ENCODE data around the gene LGMN.

LGMN gene

DNA sequence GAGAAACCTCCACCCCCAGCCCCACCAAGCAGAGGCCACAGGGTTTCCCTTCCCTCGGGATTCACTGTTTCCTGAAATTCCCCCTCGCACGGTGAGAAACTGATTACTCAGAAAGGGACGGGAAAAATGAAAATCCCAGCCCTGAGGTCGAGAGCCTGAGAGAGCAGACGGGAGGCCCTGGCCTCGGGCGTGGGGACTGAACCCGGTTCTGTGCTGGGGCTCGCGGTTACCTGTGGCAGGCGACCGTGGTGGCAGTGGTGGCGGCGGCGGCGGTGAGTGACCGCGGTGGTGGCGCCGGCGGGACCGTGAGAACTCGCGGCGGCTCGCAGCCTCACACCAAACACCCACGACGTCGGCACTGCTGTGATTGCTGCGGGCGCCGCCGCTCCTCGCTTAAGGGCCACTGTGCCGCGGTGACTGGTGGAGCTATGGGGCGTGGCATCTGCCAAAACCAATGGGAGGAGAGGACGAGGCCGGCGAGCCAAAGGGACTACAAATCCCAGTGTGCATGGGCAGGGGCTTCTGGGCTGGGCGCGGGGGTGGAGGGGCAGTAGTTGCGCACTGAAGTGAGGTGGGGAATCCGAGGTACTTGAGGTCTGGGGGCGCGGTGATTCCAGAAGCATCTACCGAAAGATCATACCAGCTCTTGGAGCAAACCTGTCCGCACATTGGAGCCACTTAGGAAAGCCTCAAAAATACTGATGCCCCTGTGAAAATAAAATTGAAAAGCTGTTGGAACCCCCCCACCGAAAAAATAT is at the start of gene LGMN:
Gene LGMN (minus strand): TSS at position 369 of the 758 bp plus-strand sequence. CDS start 15,841 bp downstream, outside the sequence.
- TF ChIP-seq, protein P1, sequence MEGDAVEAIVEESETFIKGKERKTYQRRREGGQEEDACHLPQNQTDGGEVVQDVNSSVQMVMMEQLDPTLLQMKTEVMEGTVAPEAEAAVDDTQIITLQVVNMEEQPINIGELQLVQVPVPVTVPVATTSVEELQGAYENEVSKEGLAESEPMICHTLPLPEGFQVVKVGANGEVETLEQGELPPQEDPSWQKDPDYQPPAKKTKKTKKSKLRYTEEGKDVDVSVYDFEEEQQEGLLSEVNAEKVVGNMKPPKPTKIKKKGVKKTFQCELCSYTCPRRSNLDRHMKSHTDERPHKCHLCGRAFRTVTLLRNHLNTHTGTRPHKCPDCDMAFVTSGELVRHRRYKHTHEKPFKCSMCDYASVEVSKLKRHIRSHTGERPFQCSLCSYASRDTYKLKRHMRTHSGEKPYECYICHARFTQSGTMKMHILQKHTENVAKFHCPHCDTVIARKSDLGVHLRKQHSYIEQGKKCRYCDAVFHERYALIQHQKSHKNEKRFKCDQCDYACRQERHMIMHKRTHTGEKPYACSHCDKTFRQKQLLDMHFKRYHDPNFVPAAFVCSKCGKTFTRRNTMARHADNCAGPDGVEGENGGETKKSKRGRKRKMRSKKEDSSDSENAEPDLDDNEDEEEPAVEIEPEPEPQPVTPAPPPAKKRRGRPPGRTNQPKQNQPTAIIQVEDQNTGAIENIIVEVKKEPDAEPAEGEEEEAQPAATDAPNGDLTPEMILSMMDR (IDR thresholded peaks at IDR 0.05; ENCODE audit: low read depth, low read length) = no peak

DNA sequence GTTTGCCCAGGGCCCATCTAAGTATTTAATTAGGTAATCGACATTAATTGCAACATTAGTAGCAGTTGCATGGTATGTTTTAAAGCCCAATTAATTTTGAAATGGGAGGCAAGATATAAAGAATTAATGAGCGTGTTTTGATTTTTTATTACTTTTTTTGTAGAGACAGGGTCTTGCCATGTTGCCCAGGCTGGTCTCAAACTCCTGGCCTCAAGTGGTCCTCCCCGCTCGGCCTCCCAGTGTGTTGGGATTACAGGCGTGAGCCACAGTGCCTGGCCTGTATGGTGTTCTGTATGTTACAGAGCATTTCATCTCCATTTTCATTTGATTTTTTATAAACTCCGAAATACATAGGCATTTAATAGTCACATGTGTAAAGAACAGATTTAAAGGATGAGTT is 46.5 kb upstream of the LGMN start:
- TF ChIP-seq, protein P1 (IDR thresholded peaks at IDR 0.05; ENCODE audit: low read depth, low read length) = no peak
- no peak for DNase-seq (ENCODE audit: extremely low read depth, low read depth)

More for the DNA sequence above, at the start of gene LGMN:
- peak; percentile 72 for DNase-seq (ENCODE audit: extremely low read depth, low read depth)

GRCh38 chr14:92794547-92794941 is 46.1 kb upstream of the LGMN start:
- TF ChIP-seq, protein P1 (IDR thresholded peaks at IDR 0.05; ENCODE audit: low read depth, low read length) = no peak
- DNase-seq (ENCODE audit: extremely low read depth, low read depth) = no peak

DNA sequence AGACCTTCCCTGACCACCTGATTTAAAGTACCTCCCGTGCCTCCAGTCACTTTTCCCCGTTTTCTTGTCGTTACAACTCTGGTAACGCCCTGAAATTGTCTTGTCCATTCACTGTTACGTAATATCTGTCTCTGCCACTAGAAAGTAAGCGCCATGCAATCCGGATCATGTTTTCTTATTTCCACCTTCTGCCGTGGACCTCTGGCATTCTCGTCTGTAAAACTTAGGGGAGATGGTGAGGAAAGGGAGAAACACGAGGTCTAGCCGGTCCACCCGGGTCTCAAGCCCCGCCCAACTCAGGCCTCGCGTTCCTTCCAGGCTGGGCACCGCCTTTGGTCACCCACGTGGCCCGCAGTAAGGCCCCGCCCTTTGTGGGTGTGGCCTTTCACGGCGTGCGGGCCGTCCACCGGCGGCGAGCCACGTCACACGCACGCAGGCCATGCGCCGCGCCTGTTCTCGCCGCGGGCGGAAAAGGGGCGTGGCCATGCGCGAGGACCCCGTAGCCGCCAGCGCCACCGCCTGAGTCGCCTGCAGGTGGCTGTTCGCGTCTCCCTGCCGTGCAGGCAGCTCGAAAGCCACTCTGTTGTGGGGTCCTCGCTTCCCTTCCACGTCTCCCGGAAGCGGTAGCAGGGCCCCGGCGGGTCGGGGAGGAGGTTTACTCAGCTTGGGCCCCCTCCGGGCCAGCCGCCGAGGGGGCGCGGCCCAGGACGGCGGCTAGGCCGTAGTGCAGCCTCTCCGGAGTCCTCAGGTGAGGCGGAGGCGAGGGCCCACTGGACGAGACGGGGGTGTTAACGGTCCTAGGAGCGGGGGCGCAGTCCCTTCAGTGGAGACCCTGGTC is 45.5 kb upstream of the LGMN start, which contains the start of gene GOLGA5:
Gene GOLGA5 (plus strand): TSS at position 597 of the 838 bp plus-strand sequence. CDS start 3,133 bp downstream, outside the sequence.
- peak; percentile 95 for DNase-seq (ENCODE audit: extremely low read depth, low read depth)
- TF ChIP-seq, protein P1 (IDR thresholded peaks at IDR 0.05; ENCODE audit: low read depth, low read length) = no peak

- DNase-seq (ENCODE audit: extremely low read depth, low read depth) = no peak
- TF ChIP-seq, protein P1 (IDR thresholded peaks at IDR 0.05; ENCODE audit: low read depth, low read length) = no peak
Observed at GRCh38 chr14:92792885-92793284, 44.5 kb upstream of the LGMN start.

DNA sequence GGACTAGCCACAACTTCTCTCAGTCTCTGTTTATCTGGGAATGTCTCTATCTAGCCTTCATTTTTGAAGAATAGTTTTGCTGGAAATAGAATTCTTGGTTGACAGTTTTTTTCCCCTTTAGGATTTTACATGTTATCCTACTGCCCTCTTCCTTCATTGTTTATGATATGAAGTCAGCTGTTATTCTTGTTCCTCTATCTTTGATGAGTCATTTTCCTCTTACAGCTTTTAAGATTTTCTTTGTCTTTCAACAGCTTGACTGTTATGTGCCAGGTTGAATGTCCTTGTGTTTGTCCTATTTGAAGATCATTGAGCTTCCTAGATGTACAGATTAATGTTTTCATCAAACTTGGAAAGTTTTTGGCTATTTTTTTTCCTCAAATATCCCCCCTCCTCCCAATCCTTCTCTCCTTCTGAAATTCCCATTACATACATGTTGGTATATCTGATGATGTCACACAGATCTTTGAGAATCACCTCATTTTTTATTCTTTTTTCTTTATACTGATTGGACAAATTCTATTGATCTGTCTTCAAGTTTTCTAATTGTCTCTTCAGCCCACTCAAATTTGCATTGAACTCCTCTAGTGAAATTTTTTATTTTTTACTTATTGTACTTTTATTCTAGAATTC is 41.1 kb upstream of the LGMN start:
- DNase-seq (ENCODE audit: extremely low read depth, low read depth) = no peak

More for the DNA sequence above, 41.1 kb upstream of the LGMN start:
- TF ChIP-seq, protein P1 (IDR thresholded peaks at IDR 0.05; ENCODE audit: low read depth, low read length) = no peak
